ENCODE data around the gene GPAM. TPM values are rescaled to one million over a fixed set of nuclear protein-coding genes. Genes with fewer than 3 reads are reported as not detected.

The GPAM gene
- total and polyA plus RNA-seq, 2 donors (not counting 1 experiment from before 2014, with no cell fraction given): 2.6 to 8.2 TPM

GRCh38 chr10:112227331-112227987, 43.9 kb upstream of the GPAM start:
- Mint-ChIP-seq H3K9me3 (ENCODE audit: insufficient read depth) (no peaks in the 10 kb centered on the region), H3K4me3 (no peak overlapping the region), H3K27me3 (no peaks in the 10 kb centered on the region), H3K4me1 (peaks cover 16% of the 10 kb centered on the region), H3K27ac (no peak overlapping the region)
- Histone ChIP-seq H2AFZ (ENCODE audit: insufficient read depth, low read depth, low read length, poor library complexity, severe bottlenecking) (no peak overlapping the region), H3K36me3 (replicated peaks in 1 of 2; ENCODE audit: control extremely low read depth in 1 of 2, control insufficient read depth in 1 of 2, extremely low read depth in 1 of 2, insufficient read depth in 2 of 2, low read length in 1 of 2) (no peaks in the 10 kb centered on the region), H3K4me3 (ENCODE audit: control extremely low read depth in 1 of 5, extremely low read depth in 1 of 5, insufficient read depth in 1 of 5, low read depth in 2 of 5, low read length in 4 of 5) (no peak overlapping the region), H4K20me1 (ENCODE audit: control insufficient read depth, insufficient read depth, low read length, poor library complexity, severe bottlenecking) (no peaks in the 10 kb centered on the region), H3K79me2 (ENCODE audit: control insufficient read depth, insufficient read depth, low read length) (no peaks in the 10 kb centered on the region), H3K27me3 (replicated peaks in 1 of 4; ENCODE audit: control extremely low read depth in 1 of 4, control insufficient read depth in 3 of 4, insufficient read depth in 4 of 4, low read length in 3 of 4) (no peaks in the 10 kb centered on the region), H3K27ac (ENCODE audit: low read length in 2 of 2) (no peak overlapping the region), H3K9ac (ENCODE audit: low read length) (no peak overlapping the region), H3K4me2 (replicated peaks; ENCODE audit: low read depth, low read length, poor library complexity, severe bottlenecking) (no peak overlapping the region), H3K4me1 (ENCODE audit: control insufficient read depth in 2 of 2, insufficient read depth in 2 of 2, low read length in 2 of 2) (peaks cover 1 to 14% of the 10 kb centered on the region in 2 donors), H3K9me3 (ENCODE audit: control extremely low read depth in 1 of 3, control insufficient read depth in 2 of 3, insufficient read depth in 1 of 3, low read length in 2 of 3) (no peaks in the 10 kb centered on the region)
- 32% methylated on average over 2 of the region's 6 CpGs for WGBS (ENCODE audit: insufficient coverage)
- ATAC-seq (ENCODE audit: low read depth): no peak
- no peak for TF ChIP-seq CTCF (IDR thresholded peaks at IDR 0.05)
- TF ChIP-seq EZH2 (IDR thresholded peaks at IDR 0.05; ENCODE audit: borderline replicate concordance, insufficient read depth, low read depth, low read length, poor library complexity, severe bottlenecking): no peak
- DNase-seq: no peak
- CTCF ChIA-PET: no interaction called here
- POLR2A ChIA-PET: no interaction called here
- intact Hi-C loops (cut with micrococcal nuclease): no loop called here

- no peak overlapping the region for H3K4me3 Mint-ChIP-seq
- 84% methylated on average over 9 of the region's 9 CpGs for WGBS (ENCODE audit: insufficient coverage)
These were observed 43.1 kb upstream of the GPAM start for GRCh38 chr10:112226439-112227248.

More at GRCh38 chr10:112226439-112227248, 43.1 kb upstream of the GPAM start:
- H3K4me1 Mint-ChIP-seq: peaks cover 8% of the 10 kb centered on the region
- Histone ChIP-seq H2AFZ (ENCODE audit: insufficient read depth, low read depth, low read length, poor library complexity, severe bottlenecking) (no peak overlapping the region), H3K27ac (ENCODE audit: low read length in 2 of 2) (no peak overlapping the region), H4K20me1 (ENCODE audit: control insufficient read depth, insufficient read depth, low read length, poor library complexity, severe bottlenecking) (no peaks in the 10 kb centered on the region), H3K27me3 (replicated peaks in 1 of 4; ENCODE audit: control extremely low read depth in 1 of 4, control insufficient read depth in 3 of 4, insufficient read depth in 4 of 4, low read length in 3 of 4) (no peaks in the 10 kb centered on the region), H3K9ac (ENCODE audit: low read length) (no peak overlapping the region), H3K79me2 (ENCODE audit: control insufficient read depth, insufficient read depth, low read length) (no peaks in the 10 kb centered on the region), H3K9me3 (ENCODE audit: control extremely low read depth in 1 of 3, control insufficient read depth in 2 of 3, insufficient read depth in 1 of 3, low read length in 2 of 3) (no peaks in the 10 kb centered on the region), H3K4me1 (ENCODE audit: control insufficient read depth in 2 of 2, insufficient read depth in 2 of 2, low read length in 2 of 2) (peaks cover 0 to 7% of the 10 kb centered on the region in 2 donors), H3K36me3 (replicated peaks in 1 of 2; ENCODE audit: control extremely low read depth in 1 of 2, control insufficient read depth in 1 of 2, extremely low read depth in 1 of 2, insufficient read depth in 2 of 2, low read length in 1 of 2) (no peaks in the 10 kb centered on the region), H3K4me3 (ENCODE audit: control extremely low read depth in 1 of 5, extremely low read depth in 1 of 5, insufficient read depth in 1 of 5, low read depth in 2 of 5, low read length in 4 of 5) (no peak overlapping the region), H3K4me2 (replicated peaks; ENCODE audit: low read depth, low read length, poor library complexity, severe bottlenecking) (no peak overlapping the region)
- intact Hi-C loops (cut with micrococcal nuclease): no loop called here
- H3K27me3 Mint-ChIP-seq: no peaks in the 10 kb centered on the region
- ChIA-PET CTCF (interaction anchor here (0.6 kb wide), 1 partner anchor 96 kb away, joined by 6 read pairs; no protein-coding TSS in a partner anchor), POLR2A (no interaction called here)
- DNase-seq: no peak
- TF ChIP-seq EZH2 (IDR thresholded peaks at IDR 0.05; ENCODE audit: borderline replicate concordance, insufficient read depth, low read depth, low read length, poor library complexity, severe bottlenecking) (no peak), CTCF (IDR thresholded peaks at IDR 0.05) (no peak)
- H3K27ac Mint-ChIP-seq: no peak overlapping the region
- ATAC-seq (ENCODE audit: low read depth): no peak
- no peaks in the 10 kb centered on the region for H3K9me3 Mint-ChIP-seq (ENCODE audit: insufficient read depth)
